Mesenchymal stem cell (in vitro differentiated cells and primary cell): ENCODE results near the gene NUCB2.

Experiments used
- DNase-seq: peaks from one replicate; pipeline ENCODE4 v3.0.0-alpha.2; 2013
- H2AFZ ChIP-seq: one replicate; pipeline ENCODE4 v1.6.1; 2013; ENCODE audit warnings: low read depth, mild to moderate bottlenecking, control low read depth, inconsistent platforms, low read length, moderate library complexity
- H2AK5ac ChIP-seq: 2 replicates; pipeline ENCODE4 v1.6.1; 2013; ENCODE audit warnings: low read length, moderate library complexity, mild to moderate bottlenecking, inconsistent platforms; ENCODE audit not compliant: severe bottlenecking
- H2BK120ac ChIP-seq: one replicate; pipeline ENCODE4 v1.6.1; 2013; ENCODE audit warnings: low read depth, mild to moderate bottlenecking, inconsistent platforms, low read length, moderate library complexity
- H2BK12ac ChIP-seq, 2 experiments: one replicate each; pipeline ENCODE4 v1.6.1; 2013; ENCODE audit warnings: inconsistent platforms in 2 of 2, low read length in 2 of 2, mild to moderate bottlenecking in 2 of 2, moderate library complexity in 2 of 2, control low read depth in 1 of 2
- H2BK15ac ChIP-seq: one replicate; pipeline ENCODE4 v1.6.1; 2013; ENCODE audit warnings: mild to moderate bottlenecking, low read depth, inconsistent platforms; ENCODE audit not compliant: poor library complexity, severe bottlenecking
- H2BK5ac ChIP-seq: 2 replicates; pipeline ENCODE4 v1.6.1; 2013; ENCODE audit warnings: low read depth, mild to moderate bottlenecking, low read length, control low read depth, inconsistent platforms; ENCODE audit not compliant: poor library complexity, severe bottlenecking
- H3K14ac ChIP-seq, 2 experiments: one replicate each; pipeline ENCODE4 v1.6.1; 2013; ENCODE audit warnings: inconsistent platforms in 2 of 2, low read length in 2 of 2, control low read depth in 1 of 2, mild to moderate bottlenecking in 1 of 2, moderate library complexity in 1 of 2
- H3K18ac ChIP-seq, 2 experiments: one replicate each; pipeline ENCODE4 v1.6.1; 2013; ENCODE audit warnings: inconsistent platforms in 2 of 2, low read length in 2 of 2, control low read depth in 1 of 2, low read depth in 1 of 2, mild to moderate bottlenecking in 1 of 2
- H3K23ac ChIP-seq, 2 experiments: one replicate each; pipeline ENCODE4 v1.6.1; 2013; ENCODE audit warnings: inconsistent platforms in 2 of 2, low read length in 2 of 2, mild to moderate bottlenecking in 2 of 2, moderate library complexity in 2 of 2, control low read depth in 1 of 2
- H3K27ac ChIP-seq: 2 replicates; pipeline ENCODE4 v1.5.1; 2013; ENCODE audit warnings: mild to moderate bottlenecking, moderate library complexity, low read length, control low read depth, inconsistent platforms; ENCODE audit not compliant: poor library complexity, severe bottlenecking
- H3K27me3 ChIP-seq, 2 experiments: 2 replicates each; pipeline versions ENCODE4 v1.6.1 to v1.7.0; 2013; ENCODE audit warnings: low read length in 2 of 2, mild to moderate bottlenecking in 2 of 2, moderate library complexity in 2 of 2, control low read depth in 1 of 2, inconsistent platforms in 1 of 2; ENCODE audit not compliant: control insufficient read depth in 1 of 2, insufficient read depth in 1 of 2
- H3K36me3 ChIP-seq, 2 experiments: 2 replicates each; pipeline versions ENCODE4 v1.6.1 to v1.7.0; 2013; ENCODE audit warnings: low read length in 2 of 2, control low read depth in 1 of 2, inconsistent platforms in 1 of 2, low read depth in 1 of 2, mild to moderate bottlenecking in 1 of 2; ENCODE audit not compliant: insufficient read depth in 2 of 2, control insufficient read depth in 1 of 2
- H3K4ac ChIP-seq, 2 experiments: one replicate each; pipeline ENCODE4 v1.6.1; 2013; ENCODE audit warnings: inconsistent platforms in 2 of 2, low read length in 2 of 2, mild to moderate bottlenecking in 2 of 2, moderate library complexity in 2 of 2, control low read depth in 1 of 2, low read depth in 1 of 2
- H3K4me1 ChIP-seq: 2 replicates; pipeline ENCODE4 v1.6.1; 2013; ENCODE audit warnings: low read depth, low read length, control low read depth; ENCODE audit not compliant: control insufficient read depth, insufficient read depth
- H3K4me2 ChIP-seq: 2 replicates; pipeline ENCODE4 v1.6.1; 2013; ENCODE audit warnings: low read length, mild to moderate bottlenecking, inconsistent platforms; ENCODE audit not compliant: poor library complexity, severe bottlenecking
- H3K4me3 ChIP-seq, 2 experiments: 2 replicates each; pipeline versions ENCODE4 v1.5.1 to v1.7.0; 2013; ENCODE audit warnings: low read length in 2 of 2, mild to moderate bottlenecking in 2 of 2, control low read depth in 1 of 2, low read depth in 1 of 2; ENCODE audit not compliant: insufficient read depth in 1 of 2
- H3K79me1 ChIP-seq: replicated peaks from 2 replicates; pipeline ENCODE4 v1.6.1; 2013; ENCODE audit warnings: mild to moderate bottlenecking, control low read depth, low read length, inconsistent platforms; ENCODE audit not compliant: poor library complexity, severe bottlenecking
- H3K9ac ChIP-seq: 2 replicates; pipeline ENCODE4 v1.7.0; 2013; ENCODE audit warnings: mild to moderate bottlenecking, low read length, moderate library complexity
- H3K9me3 ChIP-seq: 2 replicates; pipeline ENCODE4 v1.7.0; 2013; ENCODE audit warnings: mild to moderate bottlenecking, low read length; ENCODE audit not compliant: control insufficient read depth
- H4K8ac ChIP-seq: one replicate; pipeline ENCODE4 v1.6.1; 2013; ENCODE audit warnings: inconsistent platforms, mild to moderate bottlenecking, low read length, moderate library complexity
- H4K91ac ChIP-seq: one replicate; pipeline ENCODE4 v1.6.1; 2013; ENCODE audit warnings: mild to moderate bottlenecking, low read length, inconsistent platforms
- WGBS: methylation state at CpG from one replicate; pipeline ENCODE4 v1.1.7; 2013; ENCODE audit warnings: mixed read lengths; 5-methylcytosine and 5-hydroxymethylcytosine counted together

The NUCB2 gene

GRCh38 chr11:17351510-17352176, 75.1 kb downstream of the NUCB2 start, which contains the start of gene NCR3LG1:
NCR3LG1 (plus strand) TSS chr11:17351800; CDS start chr11:17351970, 170 bp downstream.
- no peak within 1 kb of the TSS for H3K14ac ChIP-seq
- WGBS, result under 1% methylated on average over 60 of the region's 61 CpGs
- no peaks in the 10 kb centered on the region for H3K27me3 ChIP-seq
- H3K9me3 ChIP-seq, result no peaks in the 10 kb centered on the region
- peak; percentile 94 for DNase-seq
- H3K23ac ChIP-seq, result no peak within 1 kb of the TSS
- peak within 1 kb of the TSS; percentile 73 for H2BK15ac ChIP-seq
- peaks cover 2% of the 10 kb centered on the region for H3K79me1 ChIP-seq
- H3K4me3 ChIP-seq, result peak within 1 kb of the TSS; percentile 58 to 84
- no peak within 1 kb of the TSS for H2AK5ac ChIP-seq
- H2BK120ac ChIP-seq, result no peak within 1 kb of the TSS
- peak within 1 kb of the TSS in 1 of 2 experiments; percentile 29 for H3K4ac ChIP-seq
- peak within 1 kb of the TSS; percentile 6 for H2AFZ ChIP-seq
- H2BK5ac ChIP-seq, result no peak within 1 kb of the TSS
- no peak within 1 kb of the TSS for H4K91ac ChIP-seq
- peak within 1 kb of the TSS; percentile 76 for H4K8ac ChIP-seq
- peak within 1 kb of the TSS; percentile 45 to 50 for H3K18ac ChIP-seq
- peak within 1 kb of the TSS; percentile 96 for H3K4me2 ChIP-seq
- H3K36me3 ChIP-seq, result peaks cover 0 to 2% of the 10 kb centered on the region in 2 experiments
- peaks cover 10% of the 10 kb centered on the region for H3K4me1 ChIP-seq
- peak within 1 kb of the TSS in 1 of 2 experiments; percentile 61 for H2BK12ac ChIP-seq
- H3K9ac ChIP-seq, result peak within 1 kb of the TSS; percentile 94
- H3K27ac ChIP-seq, result no peak within 1 kb of the TSS

DNA sequence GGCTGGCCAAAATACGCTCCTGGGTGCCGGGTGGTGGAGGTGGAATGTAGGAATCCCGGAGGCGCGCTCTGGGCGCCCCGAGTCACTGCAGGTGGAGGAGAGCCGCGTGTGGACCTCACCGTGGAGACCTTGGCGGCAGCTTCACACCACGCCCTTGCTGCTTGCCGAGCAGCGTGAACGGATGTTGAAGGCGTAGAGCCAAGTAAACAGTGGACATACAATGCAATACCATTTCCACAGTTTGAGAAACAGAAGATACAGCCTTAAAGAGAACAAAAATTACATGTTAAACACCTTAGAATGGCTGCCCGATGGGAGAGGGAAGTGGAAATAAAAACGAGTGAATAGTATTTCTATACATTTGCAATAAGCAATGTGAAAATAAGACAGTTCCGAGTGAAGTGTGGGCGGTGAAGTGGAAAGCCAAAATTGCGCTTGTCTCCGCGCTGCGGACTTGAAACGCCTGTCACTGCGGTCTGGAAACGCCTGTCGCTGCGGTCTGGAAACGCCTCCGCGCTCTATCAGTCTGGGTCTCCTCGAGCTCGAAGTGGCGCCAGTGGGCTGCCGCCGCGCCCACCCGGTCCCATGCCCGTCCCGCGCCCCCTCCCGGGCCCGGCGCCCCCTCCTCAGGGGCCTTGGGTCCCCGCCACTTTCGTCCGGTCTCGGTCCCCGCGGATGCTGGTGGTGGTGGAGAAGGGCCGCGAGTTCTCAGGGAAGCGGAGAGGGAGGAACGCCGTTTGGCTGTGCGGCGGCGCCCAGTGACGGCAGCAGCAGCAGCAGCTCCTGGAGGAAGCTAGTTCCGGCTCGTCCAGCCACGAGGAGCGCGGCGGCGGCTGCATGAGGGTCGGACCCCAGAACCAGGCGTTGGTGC, 76.6 kb downstream of the NUCB2 start:
- WGBS, result 2% methylated on average over 59 of the region's 69 CpGs
- no peak overlapping the region for H2AK5ac ChIP-seq
- peak overlapping the region in 1 of 2 experiments; percentile 9 for H3K23ac ChIP-seq

DNA sequence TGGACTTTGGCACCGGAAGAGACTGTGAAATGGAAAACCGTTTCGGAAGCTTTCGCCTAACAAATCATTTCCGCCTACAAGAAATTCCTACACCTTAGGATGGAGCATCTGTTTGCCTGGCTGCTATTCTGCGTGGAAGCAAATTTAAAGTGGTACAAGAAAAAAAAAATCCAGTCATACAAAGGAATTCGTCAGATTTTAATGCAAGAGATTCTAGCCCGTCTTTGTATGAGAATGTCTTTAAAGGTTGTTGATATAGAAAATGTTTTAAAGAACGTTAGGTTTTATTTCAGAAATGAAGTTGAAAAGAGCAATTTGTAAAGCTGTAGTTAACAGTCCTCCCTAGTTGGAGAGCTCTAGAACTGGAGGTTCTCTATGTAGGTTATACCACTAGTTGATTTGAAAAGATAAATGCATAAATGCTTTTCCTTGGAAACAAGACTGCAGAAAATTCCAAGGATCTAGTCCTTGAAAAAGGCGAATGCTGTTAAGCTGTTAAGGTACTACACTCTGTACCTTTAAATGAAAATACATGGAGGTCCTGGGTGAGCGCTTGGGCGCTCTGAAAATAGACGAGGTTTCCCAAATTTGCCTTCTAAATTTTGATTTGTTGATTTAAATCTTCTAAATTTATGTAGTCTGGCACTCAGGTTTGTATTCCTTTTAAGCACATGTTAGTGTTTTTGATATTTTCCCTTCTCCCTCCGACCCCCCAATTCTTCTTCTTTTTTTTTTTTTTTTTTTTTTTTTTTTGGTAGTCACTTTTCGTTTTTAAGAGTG, 77.5 kb downstream of the NUCB2 start:
- Histone ChIP-seq H3K79me1 (peaks cover 3% of the 10 kb centered on the region), H3K4me3 (peak overlapping the region; percentile 72 to 84), H3K36me3 (peaks cover 3 to 21% of the 10 kb centered on the region in 2 experiments), H2BK12ac (no peak overlapping the region), H3K9ac (peak overlapping the region; percentile 94), H2AK5ac (no peak overlapping the region), H3K9me3 (no peaks in the 10 kb centered on the region), H4K8ac (no peak overlapping the region), H3K14ac (no peak overlapping the region), H3K23ac (no peak overlapping the region), H2BK15ac (no peak overlapping the region), H2BK120ac (no peak overlapping the region), H3K18ac (peak overlapping the region in 1 of 2 experiments; percentile 75), H3K4me2 (peak overlapping the region; percentile 95), H3K4ac (no peak overlapping the region), H3K27me3 (no peaks in the 10 kb centered on the region), H3K4me1 (peaks cover 10% of the 10 kb centered on the region), H2BK5ac (no peak overlapping the region), H4K91ac (no peak overlapping the region), H3K27ac (no peak overlapping the region), H2AFZ (no peak overlapping the region)
- DNase-seq, result no peak
- 3% methylated on average over 6 of the region's 15 CpGs for WGBS

More for the DNA sequence above, 76.6 kb downstream of the NUCB2 start:
- peak overlapping the region; percentile 72 to 84 for H3K4me3 ChIP-seq
- H3K79me1 ChIP-seq, result peaks cover 3% of the 10 kb centered on the region
- H4K8ac ChIP-seq, result no peak overlapping the region
- peak overlapping the region in 1 of 2 experiments; percentile 59 for H2BK12ac ChIP-seq
- peak overlapping the region; percentile 68 for H2AFZ ChIP-seq
- H3K9ac ChIP-seq, result peak overlapping the region; percentile 94
- no peaks in the 10 kb centered on the region for H3K9me3 ChIP-seq
- peak overlapping the region in 1 of 2 experiments; percentile 70 for H3K4ac ChIP-seq
- peak overlapping the region; percentile 95 for H3K4me2 ChIP-seq
- H4K91ac ChIP-seq, result peak overlapping the region; percentile 23
- no peak overlapping the region for H3K27ac ChIP-seq
- H3K14ac ChIP-seq, result peak overlapping the region in 1 of 2 experiments; percentile 83
- peaks cover 3 to 17% of the 10 kb centered on the region in 2 experiments for H3K36me3 ChIP-seq
- no peaks in the 10 kb centered on the region for H3K27me3 ChIP-seq
- peaks cover 10% of the 10 kb centered on the region for H3K4me1 ChIP-seq
- peak overlapping the region; percentile 83 to 92 for H3K18ac ChIP-seq
- H2BK120ac ChIP-seq, result peak overlapping the region; percentile 81
- H2BK15ac ChIP-seq, result peak overlapping the region; percentile 8
- H2BK5ac ChIP-seq, result no peak overlapping the region
- peak; percentile 86 for DNase-seq
